PC-3 (cell line): ENCODE data around the gene THSD8. TPM values are rescaled to one million over a fixed set of nuclear protein-coding genes. Genes with fewer than 3 reads are reported as not detected.

Source experiments
- ATAC-seq: fragments of 200-7000 bp; cut with Tn5 transposase; 2 replicates; pipeline ENCODE4 v1.9.1; 2020; ENCODE audit warnings: mild to moderate bottlenecking, moderate library complexity
- BruUV-seq: library from RNA; stranded (reverse); fragments of 400-500 nt; replicated peaks from 2 replicates; lab custom pipeline; 2021; lab: Mats Ljungman, UMichigan
- CTCF ChIA-PET: fragments of 300-600 bp; sonication (Branson Sonifier 250); formaldehyde crosslinking; loops from one replicate; lab custom pipeline; 2022; ENCODE audit warnings: antibody characterized with exemption; lab: Charles Lee
- POLR2A ChIA-PET: fragments of 300-600 bp; sonication (Branson Sonifier 250); formaldehyde crosslinking; loops from one replicate; lab custom pipeline; 2022; ENCODE audit warnings: antibody characterized with exemption; ENCODE audit not compliant: unreplicated experiment; lab: Charles Lee
- DNase-seq: peaks from one replicate; pipeline ENCODE4 v3.0.0-alpha.2; 2015
- H2AFZ ChIP-seq: fragments of 300-600 bp; sonication (generic); 2 replicates; pipeline ENCODE4 v1.6.0; 2016; ENCODE audit warnings: antibody characterized with exemption, low read length
- H3F3A ChIP-seq: fragments of 300-600 bp; sonication (generic); one replicate; pipeline ENCODE4 v1.6.0; 2017; ENCODE audit warnings: antibody characterized with exemption, low read length, control low read depth, mild to moderate bottlenecking; ENCODE audit not compliant: unreplicated experiment
- H3K27ac ChIP-seq: fragments of 300-600 bp; sonication (generic); 2 replicates; pipeline ENCODE4 v1.5.1; 2016; ENCODE audit warnings: mild to moderate bottlenecking, low read length
- H3K27me3 ChIP-seq: fragments of 300-600 bp; sonication (generic); 2 replicates; pipeline ENCODE4 v1.6.1; 2016; ENCODE audit warnings: low read length, mixed read lengths
- H3K36me3 ChIP-seq: fragments of 300-600 bp; sonication (generic); 2 replicates; pipeline ENCODE4 v1.6.1; 2016; ENCODE audit warnings: low read depth, mixed run types, low read length, mixed read lengths
- H3K4me1 ChIP-seq: fragments of 300-600 bp; sonication (generic); 2 replicates; pipeline ENCODE4 v1.5.1; 2016; ENCODE audit warnings: low read length; ENCODE audit not compliant: insufficient read depth
- H3K4me2 ChIP-seq: fragments of 300-600 bp; sonication (generic); 2 replicates; pipeline ENCODE4 v1.6.0; 2016; ENCODE audit warnings: low read length
- H3K4me3 ChIP-seq: fragments of 300-600 bp; sonication (generic); 2 replicates; pipeline ENCODE4 v1.5.1; 2016; ENCODE audit warnings: mild to moderate bottlenecking, low read length, mixed read lengths
- H3K79me2 ChIP-seq: fragments of 300-600 bp; sonication (generic); 2 replicates; pipeline ENCODE4 v1.6.1; 2017; ENCODE audit warnings: low read length, mixed read lengths
- H3K9ac ChIP-seq: fragments of 300-600 bp; sonication (generic); 2 replicates; pipeline ENCODE4 v1.6.0; 2016; ENCODE audit warnings: mild to moderate bottlenecking, low read length
- H3K9me2 ChIP-seq: fragments of 300-600 bp; sonication (generic); replicated peaks from 2 replicates; pipeline ENCODE4 v1.6.1; 2016; ENCODE audit warnings: mixed run types, low read length, mixed read lengths
- H3K9me3 ChIP-seq: fragments of 300-600 bp; sonication (generic); 2 replicates; pipeline ENCODE4 v1.6.1; 2016; ENCODE audit warnings: low read length, mixed read lengths
- H4K20me1 ChIP-seq: fragments of 300-600 bp; sonication (generic); 2 replicates; pipeline ENCODE4 v1.6.1; 2016; ENCODE audit warnings: low read length, mixed read lengths
- EZH2 ChIP-seq: fragments of 300-600 bp; sonication (generic); IDR thresholded peaks from one replicate; pipeline ENCODE4 v1.6.1; 2017; ENCODE audit warnings: antibody characterized with exemption, mild to moderate bottlenecking, low read length; ENCODE audit not compliant: unreplicated experiment
- EZH2phosphoT487 ChIP-seq: fragments of 300-600 bp; sonication (generic); IDR thresholded peaks from 2 replicates; pipeline ENCODE4 v1.6.1; 2018; ENCODE audit warnings: mild to moderate bottlenecking, antibody characterized with exemption, low read length, borderline replicate concordance
- intact Hi-C: fragments of 100-400 bp; cut with micrococcal nuclease; formaldehyde crosslinking; loops from 2 replicates; pipeline ENCODE4 v1.9.0; 2023
- total RNA-seq: library from RNA; depleted of rRNA; stranded (reverse); fragments of >200 nt; gene quantifications from 2 replicates; pipeline ENCODE4 v1.2.3, GENCODE V29; 2014
- TF ChIP-seq, protein P1 (sequence below): fragments of 300-600 bp; sonication (generic); conservative IDR thresholded peaks from 2 replicates; pipeline ENCODE4 v1.5.1; 2017; ENCODE audit warnings: antibody characterized with exemption, low read depth, mild to moderate bottlenecking, low read length

THSD8 gene
- total RNA-seq, 1 experiment from 2014 or later: not detected

DNA sequence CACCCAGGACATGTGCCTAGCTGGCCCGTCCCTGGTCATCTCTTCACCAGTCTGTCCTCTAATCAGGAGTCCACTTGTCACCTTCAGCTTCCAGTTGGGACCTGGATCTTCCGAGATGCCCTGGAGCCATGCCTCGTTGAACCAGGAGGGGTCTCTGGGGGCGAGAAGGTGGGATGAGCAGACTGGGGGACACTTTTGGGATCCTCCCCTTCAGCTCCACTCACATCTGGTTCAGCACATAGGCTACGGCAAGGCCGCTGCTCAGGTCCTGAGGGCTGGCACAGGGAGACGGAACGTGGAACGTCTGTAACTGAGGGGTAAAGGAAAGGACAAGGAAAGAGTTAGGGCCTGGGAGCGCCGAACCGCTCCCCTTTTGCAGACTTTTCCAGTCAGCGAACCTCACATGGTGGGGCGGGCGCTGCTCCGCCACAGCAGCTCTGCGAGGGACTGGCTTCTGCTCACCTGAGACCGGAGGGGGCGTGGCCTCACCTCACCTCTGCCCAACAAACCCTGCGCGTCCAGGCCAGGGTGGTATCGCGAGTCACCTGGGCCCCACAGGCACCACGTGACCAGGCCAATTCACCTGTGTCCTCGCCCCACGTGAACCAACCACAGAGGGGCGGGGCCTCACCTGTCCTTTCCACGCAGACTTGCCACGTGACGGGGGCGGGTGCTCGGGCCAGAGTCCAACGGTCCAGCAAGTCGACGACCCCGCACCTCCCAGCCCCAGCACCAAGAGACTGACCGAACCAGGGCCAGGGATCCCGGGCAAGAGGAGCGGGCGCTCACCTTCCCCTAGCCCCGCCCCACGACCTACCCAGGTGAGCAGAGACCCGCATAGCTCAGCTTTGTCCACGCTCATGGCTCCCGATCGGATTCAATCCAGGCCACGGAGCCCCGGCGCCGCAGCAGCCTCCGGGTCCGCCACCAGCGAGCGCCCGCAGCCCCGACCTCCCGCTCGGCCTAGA, 27.0 kb upstream of the THSD8 start, which contains the start of gene HOOK2:
TSS of gene HOOK2 (minus strand) at position 965 of the 968 bp plus-strand sequence. CDS start at position 862, 103 bp downstream.
- peak within 1 kb of the TSS; percentile 89 for H2AFZ ChIP-seq
- peaks cover 4% of the 10 kb centered on the region for H3F3A ChIP-seq
- TF ChIP-seq EZH2 (no peak), EZH2phosphoT487 (no peak)
- TF ChIP-seq, protein P1, sequence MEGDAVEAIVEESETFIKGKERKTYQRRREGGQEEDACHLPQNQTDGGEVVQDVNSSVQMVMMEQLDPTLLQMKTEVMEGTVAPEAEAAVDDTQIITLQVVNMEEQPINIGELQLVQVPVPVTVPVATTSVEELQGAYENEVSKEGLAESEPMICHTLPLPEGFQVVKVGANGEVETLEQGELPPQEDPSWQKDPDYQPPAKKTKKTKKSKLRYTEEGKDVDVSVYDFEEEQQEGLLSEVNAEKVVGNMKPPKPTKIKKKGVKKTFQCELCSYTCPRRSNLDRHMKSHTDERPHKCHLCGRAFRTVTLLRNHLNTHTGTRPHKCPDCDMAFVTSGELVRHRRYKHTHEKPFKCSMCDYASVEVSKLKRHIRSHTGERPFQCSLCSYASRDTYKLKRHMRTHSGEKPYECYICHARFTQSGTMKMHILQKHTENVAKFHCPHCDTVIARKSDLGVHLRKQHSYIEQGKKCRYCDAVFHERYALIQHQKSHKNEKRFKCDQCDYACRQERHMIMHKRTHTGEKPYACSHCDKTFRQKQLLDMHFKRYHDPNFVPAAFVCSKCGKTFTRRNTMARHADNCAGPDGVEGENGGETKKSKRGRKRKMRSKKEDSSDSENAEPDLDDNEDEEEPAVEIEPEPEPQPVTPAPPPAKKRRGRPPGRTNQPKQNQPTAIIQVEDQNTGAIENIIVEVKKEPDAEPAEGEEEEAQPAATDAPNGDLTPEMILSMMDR: no peak
- CTCF ChIA-PET: interaction anchor here (0.6 to 1.4 kb wide), 2 partner anchors 21 to 203 kb away, joined by 4 to 5 read pairs; no protein-coding TSS in a partner anchor
- no peaks in the 10 kb centered on the region for H3K9me2 ChIP-seq
- no peaks in the 10 kb centered on the region for H3K9me3 ChIP-seq
- peak; percentile 97 for DNase-seq
- peak; percentile 46 for ATAC-seq
- peak within 1 kb of the TSS; percentile 91 for H3K27ac ChIP-seq
- intact Hi-C loops: loop anchor here (5.0 kb wide), 1 partner anchor 72 kb away; no protein-coding TSS in a partner anchor
- H3K27me3 ChIP-seq: no peaks in the 10 kb centered on the region
- peak within 1 kb of the TSS; percentile 79 for H3K4me3 ChIP-seq
- no peaks in the 10 kb centered on the region for H3K79me2 ChIP-seq
- H3K4me1 ChIP-seq: peaks cover 30% of the 10 kb centered on the region
- H3K4me2 ChIP-seq: peak within 1 kb of the TSS; percentile 94
- peak within 1 kb of the TSS; percentile 89 for H3K9ac ChIP-seq
- no peaks in the 10 kb centered on the region for H4K20me1 ChIP-seq
- BruUV-seq: TSS peak; percentile 44
- POLR2A ChIA-PET: no interaction called here
- H3K36me3 ChIP-seq: peaks cover 5% of the 10 kb centered on the region; the same call in 1 of the 2 replicates

DNA sequence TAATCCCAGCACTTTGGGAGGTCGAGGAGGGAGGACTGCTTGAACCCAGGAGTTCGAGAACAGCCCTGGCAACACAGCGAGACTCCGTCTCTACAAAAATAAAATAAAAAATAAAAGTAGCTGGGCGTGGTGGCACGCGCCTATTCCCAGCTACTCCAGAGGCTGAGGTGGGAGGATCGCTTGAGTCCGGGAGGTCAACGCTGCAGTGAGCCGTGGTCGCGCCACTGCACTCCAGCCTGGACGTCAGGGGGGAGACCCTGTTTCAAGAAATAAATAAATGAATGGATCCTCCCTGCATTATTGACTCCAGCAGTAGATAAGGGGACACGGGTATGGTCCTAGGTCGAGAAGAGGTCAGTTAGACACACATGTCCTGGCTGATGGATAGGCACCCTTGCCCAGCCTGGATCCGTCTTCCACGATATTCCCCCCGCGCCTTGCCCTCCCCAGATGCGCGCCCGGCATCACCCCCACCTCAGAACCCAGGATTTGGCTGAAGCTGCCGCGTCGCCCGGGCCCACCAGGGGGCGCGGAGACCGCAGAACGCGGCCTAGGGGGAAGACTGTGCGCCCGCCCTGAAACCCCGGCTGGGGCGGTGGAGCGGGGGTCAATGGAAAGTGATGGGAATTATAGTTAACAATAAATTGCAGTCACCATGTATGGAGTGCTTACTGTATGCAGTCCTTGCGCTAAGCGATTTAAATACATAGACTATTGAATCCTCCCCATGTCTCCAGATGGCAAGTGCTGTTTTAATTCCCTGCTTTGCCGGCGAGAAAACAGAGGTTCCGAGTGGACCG, 24.5 kb upstream of the THSD8 start:
- TF ChIP-seq EZH2: no peak
- TF ChIP-seq, protein P1: peak; percentile 99
- peak overlapping the region; percentile 68 for H3K4me3 ChIP-seq
- no TSS peak for BruUV-seq
- no peaks in the 10 kb centered on the region for H3K79me2 ChIP-seq
- DNase-seq (peak; percentile 89), ATAC-seq (peak; percentile 55)
- H4K20me1 ChIP-seq: no peaks in the 10 kb centered on the region
- no peaks in the 10 kb centered on the region for H3K36me3 ChIP-seq
- peak overlapping the region; percentile 89 for H3K4me2 ChIP-seq
- peak overlapping the region; percentile 33; the same call in 1 of the 2 replicates for H3K27ac ChIP-seq
- intact Hi-C loops: loop anchor here (1.0 to 5.0 kb wide), 2 partner anchors 19 to 70 kb away; no protein-coding TSS in a partner anchor
- H3K27me3 ChIP-seq: no peaks in the 10 kb centered on the region
- H3K9me3 ChIP-seq: no peaks in the 10 kb centered on the region
- H3K4me1 ChIP-seq: peaks cover 36% of the 10 kb centered on the region
- no peaks in the 10 kb centered on the region for H3K9me2 ChIP-seq
- H2AFZ ChIP-seq: peak overlapping the region; percentile 86
- peak overlapping the region; percentile 59 for H3K9ac ChIP-seq
- CTCF ChIA-PET: interaction anchor here (0.6 to 1.3 kb wide), 10 partner anchors 11 to 334 kb away, joined by 3 to 6 read pairs (median 4); no protein-coding TSS in a partner anchor
- peaks cover 4% of the 10 kb centered on the region for H3F3A ChIP-seq
- POLR2A ChIA-PET: interaction anchor here (0.6 to 1.4 kb wide), 2 partner anchors 14 to 96 kb away, joined by 11 to 17 read pairs; partner anchors contain the start of gene JUNB
